Glomerular endothelial cell (primary cell): ENCODE data around the gene HBM. TPM values are rescaled to one million over a fixed set of nuclear protein-coding genes. Genes with fewer than 3 reads are reported as not detected.
"Not testable (repeated sequence)": the region's sequence is repeated elsewhere in the genome, so short reads cannot be mapped to it uniquely, and the experiment has no call there.

Source experiments
- DNase-seq: peaks from one replicate; pipeline ENCODE4 v3.0.0-alpha.2; 2011; ENCODE audit warnings: low read depth, low spot score; ENCODE audit errors: extremely low read depth
- total RNA-seq: library from RNA; depleted of rRNA; stranded (reverse); fragments of >200 nt; gene quantifications from 2 replicates; pipeline ENCODE4 v1.2.3, GENCODE V29; 2015

Gene HBM
- total RNA-seq, 1 donor from 2014 or later: not detected

DNA sequence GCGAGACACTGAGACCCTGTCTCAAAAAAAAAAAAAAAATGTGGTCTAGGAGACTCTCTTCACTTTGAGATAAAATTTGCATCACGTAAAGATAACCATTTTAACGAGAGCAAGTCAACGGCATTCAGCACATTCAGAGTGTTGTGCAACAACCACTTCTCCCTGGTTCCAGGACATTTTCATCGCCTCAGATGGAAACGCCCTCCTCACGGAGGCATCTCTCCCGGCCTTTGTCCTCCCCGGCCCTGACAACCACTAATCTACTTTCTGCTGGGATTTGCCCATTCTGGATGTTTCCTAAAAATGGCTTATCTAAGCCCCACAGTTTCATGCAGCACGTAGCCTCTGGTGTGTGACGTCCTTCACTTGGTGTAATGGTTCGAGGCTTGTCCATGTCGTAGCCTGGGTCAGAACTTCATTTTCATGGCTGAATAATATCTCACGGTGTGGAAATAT, 21.0 kb upstream of the HBM start:
- DNase-seq: no peak

DNA sequence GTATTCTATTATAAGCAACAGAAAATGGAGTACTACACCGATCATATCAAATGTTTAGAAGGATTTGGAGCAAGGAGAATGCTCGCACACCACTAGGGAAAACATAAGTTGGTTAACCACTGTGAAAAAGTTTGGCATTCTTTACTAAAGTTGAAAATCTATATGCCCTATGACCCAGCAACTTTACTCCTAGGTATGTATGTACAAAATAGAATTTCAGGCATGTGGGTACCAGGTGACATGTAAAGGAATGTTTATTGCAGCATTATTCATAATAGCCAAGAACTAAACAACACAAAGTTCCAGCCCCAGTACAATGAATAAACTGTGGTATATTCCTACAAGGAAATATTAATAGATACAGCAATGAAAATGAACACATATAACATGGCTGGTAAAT, 19.1 kb upstream of the HBM start:
- DNase-seq: no peak

DNA sequence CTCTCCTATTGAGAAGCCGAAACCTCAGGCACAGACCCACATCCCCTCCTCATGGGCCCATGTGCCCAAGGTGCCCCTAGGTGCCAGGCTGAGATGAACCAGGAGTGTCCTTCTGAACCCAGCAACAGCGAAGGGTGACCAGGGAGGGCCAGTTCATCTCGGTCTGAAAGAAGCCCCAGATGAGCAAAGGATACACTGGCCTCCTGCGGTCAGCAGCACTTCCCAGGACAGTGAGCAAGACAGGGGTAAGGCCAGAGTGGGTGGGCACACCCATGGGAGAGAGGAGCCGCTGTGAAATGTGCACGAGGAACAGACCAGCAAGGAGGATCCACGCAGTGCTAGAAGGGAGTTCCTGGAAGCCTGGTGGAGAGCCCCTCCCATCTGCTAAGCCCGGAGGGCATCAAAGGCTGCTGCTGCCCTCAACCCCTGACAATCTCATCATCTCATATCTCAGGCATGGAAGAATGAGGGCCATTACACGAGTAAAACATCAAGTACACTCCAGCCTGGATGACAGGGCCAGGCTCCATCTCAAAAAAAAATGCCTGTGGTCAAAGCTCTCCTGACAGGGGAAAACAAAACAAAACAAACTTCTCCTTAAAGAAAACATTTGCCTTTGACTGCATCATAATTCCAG, 16.6 kb upstream of the HBM start:
- no peak for DNase-seq

GRCh38 chr16:152141-153128, 13.3 kb upstream of the HBM start, which contains the start of gene HBZ:
Gene HBZ, plus strand, starts transcription at chr16:152644. Its CDS starts 266 bp downstream, at chr16:152910.
- DNase-seq: no peak

- DNase-seq: not testable (repeated sequence)
Observed at GRCh38 chr16:153129-153521, 12.7 kb upstream of the HBM start.

- not testable (repeated sequence) for DNase-seq
Observed at GRCh38 chr16:153550-154216, 12.1 kb upstream of the HBM start.

GRCh38 chr16:154217-155030, 11.4 kb upstream of the HBM start:
- DNase-seq: no peak

- no peak for DNase-seq
Observed at GRCh38 chr16:155031-155398, 10.8 kb upstream of the HBM start.

DNA sequence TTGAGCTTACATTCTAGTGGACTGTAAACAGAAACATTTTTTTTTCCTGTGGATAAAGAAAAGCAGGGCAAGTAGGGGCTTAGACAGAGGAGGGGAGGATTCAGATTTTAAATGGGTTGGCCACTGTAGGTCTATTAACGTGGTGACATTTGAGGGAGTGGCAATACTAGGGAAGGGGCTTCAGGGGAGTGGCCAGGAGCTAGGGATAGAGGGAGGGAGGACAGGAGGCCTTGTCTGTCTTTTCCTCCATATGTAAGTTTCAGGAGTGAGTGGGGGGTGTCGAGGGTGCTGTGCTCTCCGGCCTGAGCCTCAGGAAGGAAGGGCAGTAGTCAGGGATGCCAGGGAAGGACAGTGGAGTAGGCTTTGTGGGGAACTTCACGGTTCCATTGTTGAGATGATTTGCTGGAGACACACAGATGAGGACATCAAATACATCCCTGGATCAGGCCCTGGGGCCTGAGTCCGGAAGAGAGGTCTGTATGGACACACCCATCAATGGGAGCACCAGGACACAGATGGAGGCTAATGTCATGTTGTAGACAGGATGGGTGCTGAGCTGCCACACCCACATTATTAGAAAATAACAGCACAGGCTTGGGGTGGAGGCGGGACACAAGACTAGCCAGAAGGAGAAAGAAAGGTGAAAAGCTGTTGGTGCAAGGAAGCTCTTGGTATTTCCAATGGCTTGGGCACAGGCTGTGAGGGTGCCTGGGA, 6.5 kb upstream of the HBM start:
- DNase-seq: no peak

- not testable (repeated sequence) for DNase-seq
Observed at GRCh38 chr16:160242-160641, 5.5 kb upstream of the HBM start.

DNA sequence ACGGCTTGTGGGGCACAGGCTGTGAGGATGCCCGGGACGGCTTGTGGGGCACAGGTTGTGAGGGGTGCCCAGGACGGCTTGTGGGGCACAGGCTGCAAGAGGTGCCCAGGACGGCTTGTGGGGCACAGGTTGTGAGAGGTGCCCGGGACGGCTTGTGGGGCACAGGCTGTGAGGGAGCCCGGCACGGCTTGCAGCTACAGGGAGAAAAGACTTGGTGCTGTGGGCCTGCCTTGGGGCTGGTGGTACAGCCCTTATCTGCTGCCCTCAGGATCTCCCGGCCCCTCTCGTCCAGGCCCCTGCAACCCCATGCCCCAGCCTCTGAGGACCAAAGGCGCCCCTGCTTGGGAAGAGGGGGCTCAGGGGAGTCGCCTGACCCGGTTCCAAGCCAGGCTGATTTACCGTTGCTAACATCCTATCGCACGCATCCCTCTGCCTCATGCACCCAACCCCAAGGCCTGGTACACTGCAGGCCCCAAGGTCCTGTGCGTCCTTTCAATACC, 5.0 kb upstream of the HBM start:
- DNase-seq: no peak

DNA sequence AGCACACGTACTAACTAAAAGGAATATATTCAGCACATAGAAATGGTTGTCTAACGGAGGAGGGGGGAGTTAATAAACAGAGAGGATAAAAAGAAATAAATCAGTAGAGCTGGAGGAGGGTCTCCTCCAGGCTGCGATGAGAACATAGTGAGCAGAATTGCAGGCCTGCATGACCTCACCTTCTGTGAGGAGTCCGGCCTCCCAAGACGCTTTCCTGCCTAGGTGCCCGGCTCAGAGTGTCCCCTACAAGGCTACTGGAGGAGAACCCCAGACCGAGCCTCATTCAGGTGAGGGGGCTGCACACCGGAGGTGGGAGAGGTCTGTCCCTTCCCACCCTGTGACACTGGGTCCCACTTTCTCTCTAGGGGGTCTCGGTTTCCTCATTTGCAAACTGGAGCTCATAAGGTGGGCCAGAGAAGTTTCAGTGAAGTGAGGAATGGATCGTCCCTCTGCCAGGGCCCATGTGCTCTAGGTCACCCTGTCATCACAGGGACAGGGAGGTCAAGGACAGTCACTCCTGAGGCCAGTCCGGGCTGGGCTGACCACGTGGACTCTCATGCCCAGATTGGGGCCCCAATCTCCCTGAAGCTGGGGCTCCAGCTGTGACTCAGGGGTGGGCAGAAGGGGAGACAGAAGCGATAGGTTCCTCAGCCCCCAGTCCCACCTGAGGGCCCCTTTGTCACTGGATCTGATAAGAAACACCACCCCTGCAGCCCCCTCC, 3.3 kb upstream of the HBM start:
- no peak for DNase-seq

DNA sequence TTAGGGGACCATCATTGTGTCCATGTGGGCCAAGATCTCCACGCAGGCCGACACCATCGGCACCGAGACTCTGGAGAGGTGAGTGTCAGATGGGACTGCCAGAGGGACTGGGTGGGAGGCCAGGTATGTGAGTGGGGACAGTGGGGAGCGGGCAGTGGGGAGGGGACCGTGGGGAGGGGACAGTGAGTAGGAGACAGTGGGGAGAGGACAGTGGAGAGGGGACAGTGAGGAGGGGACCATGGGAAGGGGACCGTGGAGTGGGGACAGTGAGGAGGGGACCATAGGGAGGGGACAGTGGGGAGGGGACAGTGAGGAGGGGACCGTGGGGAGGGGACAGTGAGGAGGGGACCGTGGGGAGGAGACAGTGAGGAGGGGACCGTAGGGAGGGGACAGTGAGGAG, 2.6 kb upstream of the HBM start:
- DNase-seq: not testable (repeated sequence)

- not testable (repeated sequence) for DNase-seq
Observed at GRCh38 chr16:163696-164095, 2.1 kb upstream of the HBM start.

DNA sequence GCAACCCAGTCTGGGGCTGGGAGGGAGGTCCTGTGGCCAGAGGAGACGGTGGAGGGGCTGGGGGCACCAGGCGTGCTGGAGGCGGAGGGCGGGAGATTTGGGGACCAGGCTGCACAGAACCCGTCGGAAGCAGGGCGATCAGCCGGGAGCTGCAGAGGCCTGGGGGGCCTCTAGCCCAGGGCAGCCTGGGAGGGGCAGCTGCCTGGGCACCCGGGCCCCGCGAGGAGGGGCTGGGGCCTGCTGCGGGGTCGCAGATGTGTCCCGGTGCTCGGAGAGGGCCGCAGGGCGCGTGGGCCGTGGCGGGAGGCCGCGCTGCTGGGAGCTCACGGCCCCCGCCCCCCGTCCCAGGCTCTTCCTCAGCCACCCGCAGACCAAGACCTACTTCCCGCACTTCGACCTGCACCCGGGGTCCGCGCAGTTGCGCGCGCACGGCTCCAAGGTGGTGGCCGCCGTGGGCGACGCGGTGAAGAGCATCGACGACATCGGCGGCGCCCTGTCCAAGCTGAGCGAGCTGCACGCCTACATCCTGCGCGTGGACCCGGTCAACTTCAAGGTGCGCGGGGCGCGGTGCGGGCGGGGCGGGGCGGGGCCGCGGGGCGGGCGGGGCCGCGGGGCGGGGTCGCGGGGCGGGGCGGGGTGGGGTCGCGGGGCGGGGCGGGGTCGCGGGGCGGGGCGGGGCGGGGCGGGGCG, 1.5 kb upstream of the HBM start:
- DNase-seq: not testable (repeated sequence)

DNA sequence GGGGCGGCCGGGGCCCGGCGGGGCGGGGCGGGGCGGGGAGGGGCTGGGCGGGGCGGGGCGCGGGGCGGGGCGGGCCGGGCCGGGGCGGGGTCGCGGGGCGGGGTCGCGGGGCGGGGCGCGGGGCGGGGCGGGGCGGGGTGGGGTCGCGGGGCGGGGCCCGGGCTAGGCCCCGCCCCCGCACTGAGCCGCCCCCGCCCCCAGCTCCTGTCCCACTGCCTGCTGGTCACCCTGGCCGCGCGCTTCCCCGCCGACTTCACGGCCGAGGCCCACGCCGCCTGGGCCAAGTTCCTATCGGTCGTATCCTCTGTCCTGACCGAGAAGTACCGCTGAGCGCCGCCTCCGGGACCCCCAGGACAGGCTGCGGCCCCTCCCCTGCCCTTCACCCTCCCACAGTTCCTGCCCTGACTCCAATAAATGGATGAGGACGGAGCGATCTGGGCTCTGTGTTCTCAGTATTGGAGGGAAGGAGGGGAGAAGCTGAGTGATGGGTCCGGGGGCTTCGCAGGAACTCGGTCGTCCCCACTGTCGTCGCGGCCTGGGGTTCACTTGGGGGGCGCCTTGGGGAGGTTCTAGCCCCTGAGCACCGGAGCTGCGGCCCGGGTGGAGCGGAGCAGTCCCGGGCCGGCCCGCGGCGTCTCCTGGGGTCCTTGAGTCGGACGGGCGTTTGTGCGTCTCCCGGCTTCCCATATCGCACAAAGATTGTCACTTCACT, 795 bp upstream of the HBM start:
- no peak for DNase-seq

DNA sequence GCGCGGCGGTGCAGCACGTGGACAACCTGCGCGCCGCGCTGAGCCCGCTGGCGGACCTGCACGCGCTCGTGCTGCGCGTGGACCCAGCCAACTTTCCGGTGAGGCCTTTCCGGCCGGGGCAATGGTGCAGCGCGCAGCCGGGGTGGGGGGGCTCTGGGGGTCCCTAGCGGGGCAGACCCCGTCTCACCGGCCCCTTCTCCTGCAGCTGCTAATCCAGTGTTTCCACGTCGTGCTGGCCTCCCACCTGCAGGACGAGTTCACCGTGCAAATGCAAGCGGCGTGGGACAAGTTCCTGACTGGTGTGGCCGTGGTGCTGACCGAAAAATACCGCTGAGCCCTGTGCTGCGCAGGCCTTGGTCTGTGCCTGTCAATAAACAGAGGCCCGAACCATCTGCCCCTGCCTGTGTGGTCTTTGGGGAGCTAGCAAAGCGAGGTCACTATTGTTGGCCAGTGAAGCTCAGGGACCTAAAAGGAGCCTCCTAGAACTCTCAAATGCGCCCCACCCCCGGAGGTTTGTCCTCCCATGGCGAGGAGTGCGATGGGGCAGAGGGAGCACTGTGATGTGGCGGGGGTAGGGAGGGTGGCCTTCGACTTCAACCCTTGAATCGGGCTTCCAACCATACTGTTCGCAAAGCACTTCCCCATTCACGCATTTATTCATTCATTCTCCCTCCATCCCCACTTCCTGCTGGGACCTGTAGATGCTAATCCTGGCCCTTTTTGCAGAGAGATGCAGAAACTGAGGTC, 770 bp downstream of the HBM start:
- no peak for DNase-seq
